ENCODE data around the gene UVRAG.
"Not testable (repeated sequence)": the region's sequence is repeated elsewhere in the genome, so short reads cannot be mapped to it uniquely, and the experiment has no call there.

Gene UVRAG

DNA sequence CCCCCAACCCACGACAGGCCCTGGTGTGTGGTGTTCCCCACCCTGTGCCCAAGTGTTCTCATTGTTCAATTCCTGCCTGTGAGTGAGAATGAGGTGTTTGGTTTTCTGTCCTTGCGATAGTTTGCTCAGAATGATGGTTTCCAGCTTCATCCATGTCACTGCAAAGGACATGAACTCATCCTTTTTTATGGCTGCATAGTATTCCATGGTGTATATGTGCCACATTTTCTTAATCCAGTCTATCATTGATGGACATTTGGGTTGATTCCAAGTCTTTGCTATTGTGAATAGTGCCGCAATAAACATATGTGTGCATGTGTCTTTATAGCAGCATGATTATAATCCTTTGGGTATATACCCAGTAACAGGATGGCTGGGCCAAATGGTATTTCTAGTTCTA lies 158.7 kb downstream of the UVRAG start:
- not testable (repeated sequence) for DNase-seq

DNA sequence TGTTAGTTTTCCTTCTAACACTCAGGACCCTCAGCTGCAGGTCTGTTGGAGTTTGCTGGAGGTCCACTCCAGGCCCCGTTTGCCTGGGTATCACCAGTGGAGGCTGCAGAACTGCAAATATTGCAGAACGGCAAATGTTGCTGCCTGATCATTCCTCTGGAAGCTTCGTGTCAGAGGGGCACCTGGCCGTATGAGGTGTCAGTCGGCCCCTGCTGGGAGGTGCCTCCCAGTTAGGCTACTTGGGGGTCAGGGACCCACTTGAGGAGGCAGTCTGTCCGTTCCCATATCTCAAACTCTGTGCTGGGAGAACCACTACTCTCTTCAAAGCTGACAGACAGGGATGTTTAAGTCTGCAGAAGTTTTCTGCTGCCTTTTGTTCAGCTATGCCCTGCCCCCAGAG lies 164.1 kb downstream of the UVRAG start:
- DNase-seq: not testable (repeated sequence)

DNA sequence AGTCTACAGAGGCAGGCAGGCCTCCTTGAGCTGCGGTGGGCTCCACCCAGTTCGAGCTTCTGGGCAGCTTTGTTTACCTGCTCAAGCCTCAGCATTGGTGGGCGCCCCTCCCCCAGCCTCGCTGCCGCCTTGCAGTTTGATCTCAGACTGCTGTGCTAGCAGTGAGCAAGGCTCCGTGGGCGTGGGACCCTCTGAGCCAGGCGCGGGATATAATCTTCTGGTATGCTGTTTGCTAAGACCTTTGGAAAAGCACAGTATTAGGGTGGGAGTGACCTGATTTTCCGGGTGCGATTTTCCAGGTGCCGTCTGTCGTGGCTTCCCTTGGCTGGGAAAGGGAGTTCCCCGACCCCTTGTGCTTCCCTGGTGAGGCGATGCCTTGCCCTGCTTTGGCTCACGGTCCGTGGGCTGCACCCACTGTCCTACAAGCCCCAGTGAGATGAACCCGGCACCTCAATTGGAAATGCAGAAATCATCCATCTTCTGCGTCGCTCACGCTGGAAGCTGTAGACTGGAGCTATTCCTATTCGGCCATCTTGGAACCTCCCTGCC lies 164.5 kb downstream of the UVRAG start:
- not testable (repeated sequence) for DNase-seq

DNA sequence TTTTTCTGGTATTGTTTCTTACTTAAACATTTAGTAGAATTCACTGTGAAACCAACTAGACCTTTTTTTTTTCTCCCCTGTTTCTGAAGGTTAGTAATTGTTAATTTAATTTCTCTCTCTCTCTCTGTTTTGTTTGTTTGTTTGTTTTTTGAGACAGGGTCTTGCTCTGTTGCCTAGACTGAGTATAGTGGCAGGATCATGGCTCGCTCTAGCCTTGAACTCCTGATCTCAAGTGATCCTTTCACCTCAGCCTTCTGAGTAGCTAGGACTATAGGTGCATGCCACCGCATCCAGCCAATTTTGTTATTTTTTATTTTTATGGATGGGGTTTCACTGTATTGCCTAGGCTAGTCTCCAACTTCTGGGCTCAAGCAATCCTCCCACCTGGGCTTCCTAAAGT lies 165.0 kb downstream of the UVRAG start:
- no peak for DNase-seq

DNA sequence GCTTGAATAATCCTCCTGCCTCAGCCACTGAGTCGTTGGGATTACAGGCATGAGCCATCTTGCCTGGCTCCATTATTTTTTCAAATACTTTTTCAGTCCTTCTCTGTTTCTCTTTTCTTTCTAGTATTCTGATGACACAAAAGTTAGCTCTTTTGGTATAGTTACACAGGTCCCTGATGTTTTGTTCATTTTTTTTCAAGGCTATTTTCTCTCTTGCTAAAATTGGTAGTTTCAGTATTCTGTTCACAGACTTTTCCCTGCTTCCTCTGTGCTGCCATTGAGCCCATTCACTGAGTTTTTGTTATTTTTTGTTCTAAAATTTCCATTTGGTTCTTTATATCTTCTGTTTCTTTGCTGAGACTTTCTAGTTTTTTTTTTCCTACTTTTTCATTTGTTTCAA lies 166.5 kb downstream of the UVRAG start:
- DNase-seq: no peak

DNA sequence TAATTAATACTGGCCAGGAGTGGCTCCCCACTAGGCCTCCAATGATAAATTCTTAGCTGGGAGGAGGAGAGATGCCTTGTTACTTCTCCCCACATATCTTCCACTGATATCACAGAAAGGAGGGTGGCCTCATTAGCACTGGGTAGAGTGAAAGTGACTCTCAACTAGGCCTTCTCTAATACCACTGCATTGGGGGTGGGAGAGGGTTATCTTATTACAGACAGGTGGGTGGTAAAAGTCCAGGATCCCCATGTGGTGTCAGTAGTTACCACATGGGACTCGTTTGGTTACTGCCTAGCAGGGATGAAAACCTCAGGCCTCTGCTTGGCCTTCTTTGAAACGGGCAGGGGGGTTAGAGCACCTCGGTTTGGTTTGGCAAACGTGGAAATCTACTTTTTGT lies 167.3 kb downstream of the UVRAG start:
- no peak for DNase-seq

DNA sequence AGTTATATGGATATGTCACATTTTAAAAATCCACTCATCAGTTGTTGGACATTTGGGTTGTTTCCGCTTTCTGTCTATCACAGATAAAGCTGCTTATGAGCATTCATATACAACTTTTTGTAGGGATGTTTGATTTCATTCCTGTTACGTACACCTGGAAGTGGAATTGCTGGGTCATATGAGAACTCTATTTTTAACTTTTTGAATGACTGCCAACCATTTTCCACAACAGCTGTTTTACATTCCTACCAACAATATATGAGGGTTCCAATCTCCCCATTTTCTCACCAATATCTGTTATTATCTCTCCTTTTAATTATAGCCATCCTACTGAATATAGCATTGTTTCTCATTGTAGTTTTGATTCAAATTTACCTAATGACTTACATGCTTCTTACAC lies 172.0 kb downstream of the UVRAG start:
- DNase-seq: no peak

DNA sequence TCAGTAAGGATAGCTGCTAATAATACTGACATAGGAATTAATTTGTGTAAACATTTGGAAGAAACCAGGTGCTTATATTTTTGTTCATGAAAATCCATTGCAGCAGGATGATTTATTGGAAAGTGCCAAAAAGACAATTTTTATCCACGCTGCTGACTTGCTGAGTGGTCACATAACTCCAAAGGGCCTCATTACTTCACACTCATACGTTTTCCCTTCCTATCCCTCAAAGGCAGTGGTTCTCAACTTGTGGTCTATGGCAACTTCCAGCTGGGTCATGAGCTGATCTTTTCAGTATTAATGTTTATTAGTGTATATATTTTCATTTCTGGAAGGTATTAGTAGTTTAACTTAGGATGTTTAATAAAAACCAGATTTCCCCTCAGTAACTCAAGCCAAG lies 178.1 kb downstream of the UVRAG start:
- no peak for DNase-seq

DNA sequence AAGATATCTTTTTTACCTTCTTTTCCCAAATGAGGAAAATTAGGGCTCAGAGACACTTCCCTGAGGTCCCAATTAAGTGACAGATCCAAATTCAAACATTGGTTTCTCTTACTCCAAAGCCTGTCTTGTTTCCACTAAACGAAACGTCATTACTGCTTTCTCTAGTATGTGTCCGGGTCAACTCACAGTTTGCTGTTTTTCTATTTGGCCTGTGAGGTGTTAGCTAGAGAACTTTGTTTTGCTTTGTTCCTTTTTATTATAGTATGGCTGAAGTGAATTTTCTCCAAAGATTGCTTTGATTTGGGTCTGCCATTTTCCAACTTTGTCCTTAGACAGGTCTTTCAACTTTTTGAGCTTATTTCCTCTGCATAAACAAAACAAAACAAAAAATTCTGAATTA lies 179.6 kb downstream of the UVRAG start:
- no peak for DNase-seq

DNA sequence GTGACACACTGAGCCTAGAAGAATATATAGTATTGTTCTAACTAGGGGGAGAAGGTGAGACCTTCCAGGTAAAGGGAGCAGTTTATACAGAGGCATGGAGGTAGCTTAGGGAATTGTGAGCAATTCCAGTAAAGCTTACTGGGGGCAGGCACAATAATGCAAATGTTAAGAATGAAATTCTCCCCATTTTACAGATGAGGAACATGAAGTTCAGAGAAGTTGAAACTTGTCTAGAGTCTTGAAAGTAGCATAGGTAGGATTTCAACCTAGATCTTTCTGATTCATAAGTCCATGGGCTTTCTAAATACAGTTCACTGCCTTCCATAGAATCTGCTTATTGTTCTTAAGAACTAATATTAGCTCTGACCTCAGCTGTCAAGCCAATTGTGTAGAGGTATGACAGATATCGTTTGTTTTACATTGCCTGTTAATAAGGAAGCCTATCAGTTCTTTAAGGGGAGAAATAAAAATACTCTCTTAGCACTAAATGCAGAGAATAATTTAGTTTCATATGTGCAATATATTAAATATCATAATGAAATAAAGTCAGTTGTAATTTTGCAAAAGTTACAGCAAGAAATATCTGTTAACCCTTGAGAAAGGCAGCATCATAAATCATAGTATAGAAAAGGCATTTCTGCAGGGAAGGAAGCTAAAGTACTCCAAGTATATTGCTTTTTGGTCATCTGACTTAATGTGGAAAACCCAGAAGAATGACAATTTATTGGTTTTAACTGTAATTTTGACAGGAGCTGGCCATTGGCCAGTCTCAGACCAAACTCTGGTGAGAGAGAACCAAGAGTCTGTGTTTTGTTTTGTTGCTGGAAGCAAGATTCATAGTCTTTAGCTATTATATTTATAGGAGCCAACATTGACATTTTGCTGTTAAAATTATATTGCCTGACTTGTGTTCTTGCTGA lies 181.8 kb downstream of the UVRAG start:
- DNase-seq: no peak

DNA sequence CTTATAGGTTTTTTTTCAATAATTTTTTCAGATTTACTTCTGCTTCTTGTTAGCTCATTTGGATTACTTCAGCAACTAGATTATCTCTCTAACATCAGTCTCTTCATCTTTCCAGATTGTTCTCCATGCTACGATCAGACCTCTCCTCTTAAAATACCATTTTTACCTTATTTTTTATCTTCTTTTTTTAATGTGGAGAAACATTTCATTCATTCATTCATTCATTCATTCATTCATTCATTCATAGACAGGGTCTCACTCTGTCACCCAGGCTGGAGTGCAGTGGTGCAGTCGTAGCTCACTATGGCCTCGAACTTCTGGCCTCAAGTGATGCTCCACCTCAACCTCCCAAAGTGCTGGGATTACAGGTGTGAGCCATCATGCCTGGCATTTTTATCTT lies 189.4 kb downstream of the UVRAG start:
- DNase-seq: no peak

DNA sequence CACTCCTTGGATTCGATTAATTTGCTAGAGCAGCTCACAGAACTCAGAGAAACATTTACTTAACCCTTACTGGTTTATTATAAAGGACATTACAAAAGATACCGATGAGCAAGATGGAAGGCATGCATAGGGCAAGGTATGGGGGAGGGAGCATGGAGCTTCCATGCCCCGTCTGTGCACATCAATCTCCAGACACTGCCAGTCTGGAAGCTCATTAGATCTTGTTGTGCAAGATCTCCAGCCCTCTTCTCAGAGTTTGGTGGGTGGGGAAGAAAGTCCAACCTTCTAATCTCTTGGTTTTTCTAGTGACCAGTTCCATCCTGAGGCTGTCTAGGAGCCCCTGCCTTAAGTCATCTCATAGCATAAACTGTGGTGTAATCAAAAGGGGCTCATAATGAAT lies 190.7 kb downstream of the UVRAG start:
- DNase-seq: no peak

DNA sequence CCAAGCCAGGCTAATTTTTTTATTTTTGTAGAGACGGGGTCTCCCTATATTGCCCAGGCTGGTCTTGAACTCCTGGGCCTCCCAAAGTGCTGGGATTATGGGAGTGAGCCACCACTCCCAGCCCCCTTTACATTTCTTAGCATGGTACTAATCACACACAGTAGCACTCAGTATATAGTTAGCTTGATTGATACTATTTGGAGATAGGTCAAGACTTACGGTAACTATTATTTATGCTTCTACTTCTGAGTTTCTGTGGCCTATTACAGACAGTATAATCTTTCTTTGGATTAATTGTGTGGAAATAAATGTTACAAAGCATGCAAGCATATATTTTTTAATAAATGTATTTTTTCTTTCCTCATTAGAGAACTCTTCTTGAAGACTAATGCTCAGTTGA lies 192.2 kb downstream of the UVRAG start:
- no peak for DNase-seq

DNA sequence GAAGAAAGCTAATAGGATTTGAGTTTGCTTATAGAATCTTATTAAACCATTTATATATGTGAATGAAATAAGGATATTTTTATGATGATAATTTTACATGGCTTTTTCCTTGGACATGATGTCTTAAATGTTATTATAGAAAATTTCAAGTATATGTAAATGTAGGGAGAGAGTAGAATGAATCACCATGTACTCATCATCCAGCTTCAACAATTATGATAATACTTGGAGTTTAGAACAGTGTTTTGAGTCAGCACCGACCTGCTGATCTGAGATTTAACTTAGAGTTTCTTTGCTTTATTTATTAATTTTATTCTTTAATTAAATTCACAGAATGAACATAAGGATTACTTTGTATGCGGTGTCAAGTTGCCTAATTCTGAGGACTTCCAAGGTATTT lies 193.5 kb downstream of the UVRAG start:
- no peak for DNase-seq

DNA sequence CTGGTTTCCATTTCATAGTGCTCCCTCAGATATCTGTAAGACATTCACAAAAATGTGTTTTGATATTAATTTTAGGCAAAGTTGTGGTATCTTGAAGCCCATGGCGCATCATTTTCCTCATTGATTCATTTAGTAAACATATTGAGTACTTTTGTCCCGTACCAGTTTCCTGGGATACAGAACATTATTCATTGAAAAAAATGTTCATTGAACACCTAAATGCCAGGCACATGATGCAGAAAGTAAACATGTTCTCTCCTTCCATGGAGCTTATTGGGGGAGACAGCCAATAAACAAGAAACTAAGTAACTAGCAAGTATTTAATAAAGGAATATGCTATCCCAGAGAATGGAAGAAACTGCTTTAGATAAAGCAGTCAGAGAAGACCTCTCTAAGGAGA lies 195.0 kb downstream of the UVRAG start:
- no peak for DNase-seq

DNA sequence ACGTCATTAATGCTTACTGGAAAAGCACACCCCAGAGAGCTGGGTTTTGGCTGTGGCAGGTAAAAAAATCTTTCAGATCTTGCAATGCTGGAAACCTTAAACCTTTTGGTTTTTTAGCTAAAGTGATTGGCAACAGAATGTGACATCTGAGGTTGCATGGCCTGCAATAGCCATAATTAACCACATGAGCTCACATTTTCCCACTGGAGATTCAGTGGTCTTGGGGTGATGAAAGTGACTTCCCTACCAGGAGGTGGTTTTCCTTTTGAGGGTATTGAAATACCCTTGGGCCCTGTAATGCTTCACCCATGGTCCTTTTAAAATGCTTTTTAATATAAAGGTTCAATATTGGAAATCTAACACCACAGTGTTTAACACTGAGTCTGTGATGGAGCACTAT lies 198.5 kb downstream of the UVRAG start:
- no peak for DNase-seq

DNA sequence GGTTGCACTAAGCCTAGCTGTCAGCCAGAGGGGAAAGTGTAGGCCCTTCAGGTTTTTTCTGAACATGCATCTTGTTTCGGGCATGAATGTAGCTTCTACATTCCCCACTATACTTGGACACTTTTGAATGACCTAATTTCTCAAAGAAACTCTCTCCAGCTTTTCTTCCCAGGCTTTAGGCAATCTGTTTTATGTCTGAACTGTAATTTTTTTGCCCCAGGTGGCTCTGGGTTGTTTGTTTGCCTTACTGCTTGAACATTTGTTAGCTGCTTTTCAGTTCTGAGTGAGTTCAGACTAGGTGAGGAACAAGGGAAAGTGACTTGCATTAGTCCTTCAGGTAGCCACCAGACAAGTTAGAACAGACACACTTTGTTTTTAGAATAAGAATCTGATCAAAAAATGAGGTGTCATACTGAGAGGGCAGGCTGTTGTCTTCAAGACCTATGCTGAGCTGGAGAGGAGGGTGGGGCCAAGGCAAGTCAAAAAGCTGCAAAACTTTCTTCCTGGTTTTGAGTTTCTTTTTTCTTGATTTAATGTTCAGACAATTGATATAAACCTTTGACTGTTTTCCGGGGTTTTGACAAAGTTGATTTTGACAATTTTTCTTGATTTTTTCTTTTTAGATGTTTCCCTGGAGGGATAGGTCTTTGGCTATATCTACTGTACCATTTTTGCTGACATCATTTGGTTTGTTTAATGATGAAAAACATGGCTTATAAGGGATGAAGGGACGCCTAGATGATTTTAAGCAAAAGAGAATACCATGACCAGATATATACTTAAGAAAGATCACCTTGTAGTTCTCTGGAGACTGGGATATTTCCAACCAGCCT lies 208.4 kb downstream of the UVRAG start:
- no peak for DNase-seq

DNA sequence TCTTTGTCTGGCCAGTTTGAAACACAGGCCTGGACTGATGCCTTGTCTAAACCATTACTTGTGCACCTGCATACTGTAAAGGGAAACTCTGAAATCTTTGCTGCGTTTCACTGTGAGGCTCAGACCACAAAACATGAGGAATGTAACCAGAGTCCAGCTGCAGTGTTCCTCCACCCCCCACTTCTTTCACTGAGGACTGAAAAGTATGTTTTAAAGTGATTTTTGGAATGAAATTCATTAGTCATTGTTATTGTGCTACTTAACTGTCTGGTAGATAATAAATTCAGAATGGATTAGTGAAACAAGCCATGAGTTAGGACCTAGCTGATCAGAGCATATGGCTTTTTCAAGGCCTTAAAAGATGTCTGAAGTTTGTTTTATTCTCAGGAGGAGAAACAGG lies 210.1 kb downstream of the UVRAG start:
- DNase-seq: no peak

DNA sequence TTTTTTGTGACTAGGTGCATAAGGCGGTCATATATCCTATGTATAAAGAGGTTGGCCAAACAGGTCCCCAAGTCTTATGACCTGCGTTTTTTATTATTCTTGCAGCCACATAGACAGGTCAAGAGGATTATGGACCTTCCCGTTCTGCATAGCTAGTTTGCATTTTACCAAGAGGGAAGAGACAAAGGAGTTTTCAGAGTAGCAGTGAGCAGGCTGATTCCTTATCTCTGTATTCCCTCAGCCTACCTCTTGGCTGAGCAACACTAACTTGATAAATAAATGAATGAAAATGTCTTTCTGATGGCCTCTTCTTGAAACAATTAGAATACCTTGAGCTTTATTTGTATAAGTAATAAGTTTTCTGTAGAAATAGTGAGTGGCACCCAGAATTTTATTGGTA lies 210.8 kb downstream of the UVRAG start:
- no peak for DNase-seq

DNA sequence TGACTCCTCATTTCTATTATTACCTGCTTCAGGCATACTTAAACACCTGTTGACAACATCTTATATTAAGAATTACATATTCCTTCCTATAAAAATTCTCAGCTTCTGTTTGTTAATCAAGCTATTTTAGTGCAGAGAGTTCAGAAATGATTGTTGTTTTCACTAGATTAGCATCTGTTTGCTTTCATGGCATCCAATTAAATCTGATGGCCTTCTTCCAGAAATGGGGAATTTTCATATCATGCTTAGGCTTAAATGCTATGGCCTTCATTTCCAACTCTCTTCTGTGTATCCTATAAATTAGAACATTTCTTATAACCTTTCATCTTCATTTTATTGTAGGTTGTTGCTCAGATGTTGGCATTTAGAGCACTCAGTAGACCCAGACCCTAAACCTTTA lies 211.3 kb downstream of the UVRAG start:
- DNase-seq: no peak

DNA sequence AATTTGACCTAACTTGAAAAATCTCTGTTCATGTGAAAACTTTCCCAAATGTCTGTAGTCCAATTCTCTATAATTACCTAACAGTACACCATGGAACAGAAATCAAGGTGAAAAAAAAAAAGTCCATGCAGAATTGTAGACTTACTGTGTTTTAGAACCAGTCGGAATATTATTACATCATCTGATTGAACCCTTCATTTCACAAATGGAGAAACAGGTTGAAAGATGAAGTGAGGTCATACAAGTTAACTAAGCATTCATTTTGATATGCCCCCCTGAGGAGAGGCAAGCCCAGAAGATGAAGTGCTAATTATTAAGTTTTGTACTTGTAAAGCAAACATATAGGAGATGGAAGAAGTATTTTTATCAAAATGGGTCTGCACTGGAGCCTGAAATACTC lies 211.9 kb downstream of the UVRAG start:
- no peak for DNase-seq

DNA sequence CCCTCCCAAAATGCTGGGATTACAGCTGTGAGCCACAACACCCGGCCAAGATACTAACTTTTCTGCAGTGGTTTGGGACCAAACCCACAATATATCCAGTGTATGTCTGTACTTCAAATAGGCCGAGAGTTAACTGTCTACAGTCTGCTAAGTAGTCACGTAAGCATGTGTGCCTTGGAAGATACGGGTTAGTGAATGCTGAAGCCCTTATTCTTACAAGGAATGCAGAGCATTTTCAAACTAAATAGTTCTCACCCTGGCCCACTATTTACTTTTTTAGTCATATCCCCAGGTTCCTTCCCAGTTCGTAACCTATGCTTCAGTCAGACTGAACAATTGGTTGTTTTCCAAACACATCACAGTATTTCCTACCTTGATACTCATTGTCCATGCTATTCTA lies 215.3 kb downstream of the UVRAG start:
- no peak for DNase-seq

DNA sequence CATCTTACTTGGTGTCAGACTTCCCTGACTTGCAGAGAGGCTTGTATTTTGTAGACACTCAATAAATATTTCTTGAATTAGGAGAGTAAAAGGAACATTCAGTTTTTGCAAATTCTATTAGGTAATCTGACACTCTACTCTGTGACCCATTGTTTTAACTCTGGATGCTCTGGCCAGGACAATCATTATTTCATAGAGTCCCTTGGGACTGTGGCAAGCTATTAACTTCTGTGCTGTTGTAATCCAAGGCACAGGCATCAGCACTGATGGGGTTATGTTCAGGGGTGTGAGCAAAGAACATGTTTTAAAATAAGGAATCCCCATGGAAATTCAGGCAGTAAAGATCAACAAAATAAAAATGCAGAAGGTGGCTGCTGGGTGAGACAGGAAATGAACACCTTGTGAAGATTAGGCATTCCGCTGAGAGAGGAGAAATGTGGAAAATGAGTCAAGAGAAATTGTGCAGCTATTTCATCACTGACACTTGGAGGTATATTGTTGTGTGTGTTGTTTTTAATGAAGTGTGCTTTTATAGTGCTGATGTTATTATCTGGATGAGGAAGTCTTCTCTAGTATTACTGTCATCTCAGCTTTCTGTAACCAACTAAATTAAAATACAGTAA lies 216.1 kb downstream of the UVRAG start:
- no peak for DNase-seq

All from activated CD4-positive, alpha-beta T cell treated with anti-CD3 and anti-CD28 coated beads, Interleukin-2, amount 50 U/mL, for 4 hours (primary cell).